Measurements from ENCODE around the gene MECR.
"Not testable (repeated sequence)": the region's sequence is repeated elsewhere in the genome, so short reads cannot be mapped to it uniquely, and the experiment has no call there.

Gene MECR

GRCh38 chr1:29234881-29235280 lies 4.1 kb upstream of the MECR start:
- DNase-seq, result not testable (repeated sequence)

GRCh38 chr1:29234471-29234870 lies 3.7 kb upstream of the MECR start:
- DNase-seq, result peak in 1 of 2 experiments; percentile 15

- DNase-seq, result no peak
Measured at GRCh38 chr1:29233693-29234092, 3.0 kb upstream of the MECR start.

GRCh38 chr1:29232387-29232786 lies 1.7 kb upstream of the MECR start:
- DNase-seq, result no peak

GRCh38 chr1:29230204-29230552 lies 556 bp downstream of the MECR start:
- no peak for DNase-seq

GRCh38 chr1:29227511-29227910 lies 3.2 kb downstream of the MECR start:
- DNase-seq, result no peak

- no peak for DNase-seq
Measured at GRCh38 chr1:29225361-29225760, 5.4 kb downstream of the MECR start.

- DNase-seq, result no peak
Measured at GRCh38 chr1:29224356-29224837, 6.3 kb downstream of the MECR start.

- no peak for DNase-seq
Measured at GRCh38 chr1:29223521-29223920, 7.2 kb downstream of the MECR start.

- DNase-seq, result no peak
Measured at GRCh38 chr1:29222686-29223085, 8.0 kb downstream of the MECR start.

GRCh38 chr1:29222260-29222659 lies 8.5 kb downstream of the MECR start:
- not testable (repeated sequence) for DNase-seq

GRCh38 chr1:29221296-29221695 lies 9.4 kb downstream of the MECR start:
- DNase-seq, result no peak

GRCh38 chr1:29218223-29218622 lies 12.5 kb downstream of the MECR start:
- no peak for DNase-seq

- DNase-seq, result no peak
Measured at GRCh38 chr1:29217633-29218032, 13.1 kb downstream of the MECR start.

GRCh38 chr1:29213055-29213454 lies 17.7 kb downstream of the MECR start:
- DNase-seq, result no peak

- peak; percentile 55 to 66 for DNase-seq
Measured at GRCh38 chr1:29211086-29212030, 19.4 kb downstream of the MECR start.

- DNase-seq, result no peak
Measured at GRCh38 chr1:29210278-29211085, 20.3 kb downstream of the MECR start.

GRCh38 chr1:29209173-29209572 lies 21.6 kb downstream of the MECR start:
- DNase-seq, result no peak

GRCh38 chr1:29208442-29208841 lies 22.3 kb downstream of the MECR start:
- no peak for DNase-seq

GRCh38 chr1:29202584-29203340 lies 28.0 kb downstream of the MECR start:
- peak; percentile 52 to 92 for DNase-seq

- DNase-seq, result no peak
Measured at GRCh38 chr1:29202053-29202452, 28.7 kb downstream of the MECR start.

GRCh38 chr1:29201595-29202051 lies 29.1 kb downstream of the MECR start:
- DNase-seq, result no peak
